Measurements from ENCODE around the gene PHF1.

Gene PHF1

DNA sequence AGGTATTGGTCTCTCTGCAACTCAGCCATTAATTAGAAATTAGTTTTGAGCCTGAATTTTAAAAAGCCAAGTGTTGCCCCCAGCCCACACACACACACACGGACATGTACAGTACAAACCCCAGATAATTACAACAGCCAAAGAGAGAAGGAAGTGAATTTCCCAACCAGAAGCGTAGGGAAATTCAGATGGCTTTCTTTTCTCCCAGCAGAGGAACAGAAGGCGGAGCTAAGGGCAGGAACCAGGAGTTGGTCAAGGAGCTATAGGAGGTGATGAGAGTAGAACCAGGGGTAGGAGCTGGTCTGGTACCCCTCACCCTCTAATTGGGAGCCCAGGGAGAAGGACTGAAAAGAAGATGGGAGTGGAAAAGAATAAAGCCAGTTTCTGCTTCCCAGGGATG lies 39.6 kb downstream of the PHF1 start:
- Histone ChIP-seq H3K9ac (ENCODE audit: low read length) (no peak overlapping the region), H2AK5ac (ENCODE audit: low read length) (no peak overlapping the region), H3K18ac (ENCODE audit: low read length) (no peak overlapping the region), H3K4me1 (ENCODE audit: control insufficient read depth, low read depth, low read length) (peaks cover 3% of the 10 kb centered on the region), H2BK15ac (replicated peaks; ENCODE audit: low read depth) (no peak overlapping the region), H4K5ac (ENCODE audit: low read length) (no peak overlapping the region), H2BK120ac (ENCODE audit: low read depth, low read length) (no peak overlapping the region), H3K36me3 (ENCODE audit: control insufficient read depth, insufficient read depth, low read length) (peaks cover 8% of the 10 kb centered on the region), H3K4ac (ENCODE audit: low read depth, low read length) (no peak overlapping the region), H3K79me1 (ENCODE audit: low read length) (peaks cover 8% of the 10 kb centered on the region), H3K4me3 (ENCODE audit: low read length) (no peak overlapping the region), H3K4me2 (ENCODE audit: low read length) (no peak overlapping the region), H3K23ac (ENCODE audit: low read length) (no peak overlapping the region), H3K56ac (ENCODE audit: low read length) (no peak overlapping the region), H2BK5ac (ENCODE audit: low read length) (no peak overlapping the region), H3K27me3 (ENCODE audit: insufficient read depth, low read length, poor library complexity) (no peaks in the 10 kb centered on the region), H3K27ac (ENCODE audit: low read depth, low read length) (no peak overlapping the region), H4K8ac (ENCODE audit: low read depth, low read length) (no peak overlapping the region), H3K79me2 (ENCODE audit: control insufficient read depth, insufficient read depth, low read length) (peaks cover 7% of the 10 kb centered on the region)
- WGBS (ENCODE audit: extremely low coverage, insufficient coverage, low lambda C conversion rate) = no CpG with 5 or more reads among the region's 3 CpGs
- DNase-seq = no peak

DNA sequence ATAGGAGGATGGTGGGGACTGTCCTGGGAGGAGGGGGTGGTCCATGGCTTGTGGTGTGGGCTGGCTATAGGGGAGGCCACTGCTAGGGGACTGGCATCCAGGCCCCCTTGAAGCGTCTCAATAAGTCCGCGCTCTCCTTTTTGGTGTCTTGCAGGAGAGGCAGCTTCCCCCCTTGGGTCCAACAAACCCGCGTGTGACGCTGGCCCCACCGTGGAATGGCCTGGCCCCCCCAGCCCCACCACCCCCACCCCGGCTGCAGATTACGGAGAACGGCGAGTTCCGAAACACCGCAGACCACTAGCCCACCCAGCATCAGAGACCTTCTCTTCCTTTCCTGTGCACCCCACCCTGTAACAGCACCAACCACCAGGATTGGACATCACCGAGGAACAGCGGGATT lies 40.8 kb downstream of the PHF1 start:
- Histone ChIP-seq H3K36me3 (ENCODE audit: control insufficient read depth, insufficient read depth, low read length) (peaks cover 13% of the 10 kb centered on the region), H3K9ac (ENCODE audit: low read length) (no peak overlapping the region), H3K4me1 (ENCODE audit: control insufficient read depth, low read depth, low read length) (peaks cover 3% of the 10 kb centered on the region), H3K27ac (ENCODE audit: low read depth, low read length) (no peak overlapping the region), H3K79me2 (ENCODE audit: control insufficient read depth, insufficient read depth, low read length) (peaks cover 8% of the 10 kb centered on the region), H2BK5ac (ENCODE audit: low read length) (no peak overlapping the region), H3K56ac (ENCODE audit: low read length) (no peak overlapping the region), H3K4ac (ENCODE audit: low read depth, low read length) (no peak overlapping the region), H4K5ac (ENCODE audit: low read length) (no peak overlapping the region), H3K27me3 (ENCODE audit: insufficient read depth, low read length, poor library complexity) (no peaks in the 10 kb centered on the region), H4K8ac (ENCODE audit: low read depth, low read length) (no peak overlapping the region), H3K4me3 (ENCODE audit: low read length) (no peak overlapping the region), H2BK15ac (replicated peaks; ENCODE audit: low read depth) (no peak overlapping the region), H3K4me2 (ENCODE audit: low read length) (no peak overlapping the region), H3K23ac (ENCODE audit: low read length) (no peak overlapping the region), H3K18ac (ENCODE audit: low read length) (no peak overlapping the region), H2BK120ac (ENCODE audit: low read depth, low read length) (no peak overlapping the region), H2AK5ac (ENCODE audit: low read length) (no peak overlapping the region), H3K79me1 (ENCODE audit: low read length) (peaks cover 19% of the 10 kb centered on the region)
- DNase-seq = no peak
- WGBS (ENCODE audit: extremely low coverage, insufficient coverage, low lambda C conversion rate) = no CpG with 5 or more reads among the region's 15 CpGs

DNA sequence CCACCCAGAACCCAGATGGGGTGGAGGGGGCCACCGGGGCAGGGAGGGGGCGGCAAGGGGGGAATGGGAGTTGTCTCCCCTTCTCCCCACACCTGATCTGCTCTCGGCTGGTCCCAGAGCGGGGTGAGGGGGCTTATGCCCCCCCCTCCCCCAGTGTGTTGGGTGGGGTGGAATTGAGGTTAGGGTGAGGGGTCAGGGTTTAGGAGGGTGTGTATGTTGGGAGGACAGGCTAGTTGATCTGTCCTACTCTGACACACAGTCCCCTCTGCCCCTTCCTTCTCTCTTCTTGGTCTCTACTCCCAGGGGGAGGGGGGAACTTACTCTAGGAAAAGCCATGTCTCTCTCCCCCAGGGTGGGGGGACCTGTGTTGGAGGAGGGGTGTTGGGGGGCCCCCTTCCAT lies 41.7 kb downstream of the PHF1 start:
- Histone ChIP-seq H4K5ac (ENCODE audit: low read length) (no peak overlapping the region), H3K4me3 (ENCODE audit: low read length) (no peak overlapping the region), H2BK5ac (ENCODE audit: low read length) (no peak overlapping the region), H3K4ac (ENCODE audit: low read depth, low read length) (no peak overlapping the region), H3K79me2 (ENCODE audit: control insufficient read depth, insufficient read depth, low read length) (peaks cover 8% of the 10 kb centered on the region), H3K79me1 (ENCODE audit: low read length) (peaks cover 19% of the 10 kb centered on the region), H4K8ac (ENCODE audit: low read depth, low read length) (no peak overlapping the region), H3K9ac (ENCODE audit: low read length) (no peak overlapping the region), H3K27me3 (ENCODE audit: insufficient read depth, low read length, poor library complexity) (no peaks in the 10 kb centered on the region), H2BK120ac (ENCODE audit: low read depth, low read length) (no peak overlapping the region), H3K56ac (ENCODE audit: low read length) (no peak overlapping the region), H2AK5ac (ENCODE audit: low read length) (no peak overlapping the region), H3K4me2 (ENCODE audit: low read length) (no peak overlapping the region), H3K36me3 (ENCODE audit: control insufficient read depth, insufficient read depth, low read length) (peaks cover 11% of the 10 kb centered on the region), H3K23ac (ENCODE audit: low read length) (no peak overlapping the region), H3K27ac (ENCODE audit: low read depth, low read length) (no peak overlapping the region), H3K18ac (ENCODE audit: low read length) (no peak overlapping the region), H2BK15ac (replicated peaks; ENCODE audit: low read depth) (no peak overlapping the region), H3K4me1 (ENCODE audit: control insufficient read depth, low read depth, low read length) (peaks cover 3% of the 10 kb centered on the region)
- DNase-seq = no peak
- WGBS (ENCODE audit: extremely low coverage, insufficient coverage, low lambda C conversion rate) = no CpG with 5 or more reads among the region's 4 CpGs

DNA sequence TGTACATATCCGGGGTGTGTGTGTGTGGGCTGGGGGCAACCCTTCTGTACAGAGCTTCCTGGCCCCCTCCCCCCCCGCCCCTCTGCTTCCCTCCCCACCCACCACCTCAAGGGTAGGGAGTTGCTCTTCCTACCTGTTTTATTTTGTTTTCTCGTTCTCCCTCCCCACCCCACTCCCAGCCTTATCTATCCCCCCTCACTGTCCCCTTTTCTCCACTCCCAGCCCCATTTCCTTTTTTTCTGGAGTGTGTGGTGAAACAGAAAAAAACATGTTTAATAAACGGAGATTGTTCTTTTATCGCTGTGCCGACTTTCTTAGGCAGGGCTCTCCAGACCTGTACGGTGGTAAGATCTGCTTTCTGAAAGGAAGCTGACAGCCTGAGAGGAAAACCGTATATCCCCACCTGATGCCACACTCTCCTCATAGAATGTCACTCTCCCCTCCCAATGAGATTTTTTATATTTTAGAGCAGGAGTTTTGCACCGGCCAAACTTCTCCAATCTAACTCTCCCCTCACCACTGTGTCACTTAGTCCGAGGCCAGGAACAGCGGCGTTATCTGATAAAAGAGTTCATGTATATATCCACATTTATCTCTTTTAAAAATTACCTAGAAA lies 42.7 kb downstream of the PHF1 start:
- no peak overlapping the region for H2BK5ac ChIP-seq (ENCODE audit: low read length)
- H3K27ac ChIP-seq (ENCODE audit: low read depth, low read length) = no peak overlapping the region
- H3K4ac ChIP-seq (ENCODE audit: low read depth, low read length) = no peak overlapping the region
- H3K23ac ChIP-seq (ENCODE audit: low read length) = no peak overlapping the region
- peak overlapping the region; percentile 73 for H3K56ac ChIP-seq (ENCODE audit: low read length)
- no peaks in the 10 kb centered on the region for H3K27me3 ChIP-seq (ENCODE audit: insufficient read depth, low read length, poor library complexity)
- no peak overlapping the region for H2BK120ac ChIP-seq (ENCODE audit: low read depth, low read length)
- no peak for DNase-seq
- no peak overlapping the region for H2BK15ac ChIP-seq (replicated peaks; ENCODE audit: low read depth)
- peak overlapping the region; percentile 77 for H3K4me2 ChIP-seq (ENCODE audit: low read length)
- peaks cover 8% of the 10 kb centered on the region for H3K79me2 ChIP-seq (ENCODE audit: control insufficient read depth, insufficient read depth, low read length)
- H4K8ac ChIP-seq (ENCODE audit: low read depth, low read length) = no peak overlapping the region
- H3K4me1 ChIP-seq (ENCODE audit: control insufficient read depth, low read depth, low read length) = peaks cover 3% of the 10 kb centered on the region
- no peak overlapping the region for H2AK5ac ChIP-seq (ENCODE audit: low read length)
- H3K36me3 ChIP-seq (ENCODE audit: control insufficient read depth, insufficient read depth, low read length) = peaks cover 4% of the 10 kb centered on the region
- peaks cover 17% of the 10 kb centered on the region for H3K79me1 ChIP-seq (ENCODE audit: low read length)
- WGBS (ENCODE audit: extremely low coverage, insufficient coverage, low lambda C conversion rate) = no CpG with 5 or more reads among the region's 12 CpGs
- no peak overlapping the region for H4K5ac ChIP-seq (ENCODE audit: low read length)
- H3K18ac ChIP-seq (ENCODE audit: low read length) = no peak overlapping the region
- peak overlapping the region; percentile 90 for H3K9ac ChIP-seq (ENCODE audit: low read length)
- H3K4me3 ChIP-seq (ENCODE audit: low read length) = peak overlapping the region; percentile 66

DNA sequence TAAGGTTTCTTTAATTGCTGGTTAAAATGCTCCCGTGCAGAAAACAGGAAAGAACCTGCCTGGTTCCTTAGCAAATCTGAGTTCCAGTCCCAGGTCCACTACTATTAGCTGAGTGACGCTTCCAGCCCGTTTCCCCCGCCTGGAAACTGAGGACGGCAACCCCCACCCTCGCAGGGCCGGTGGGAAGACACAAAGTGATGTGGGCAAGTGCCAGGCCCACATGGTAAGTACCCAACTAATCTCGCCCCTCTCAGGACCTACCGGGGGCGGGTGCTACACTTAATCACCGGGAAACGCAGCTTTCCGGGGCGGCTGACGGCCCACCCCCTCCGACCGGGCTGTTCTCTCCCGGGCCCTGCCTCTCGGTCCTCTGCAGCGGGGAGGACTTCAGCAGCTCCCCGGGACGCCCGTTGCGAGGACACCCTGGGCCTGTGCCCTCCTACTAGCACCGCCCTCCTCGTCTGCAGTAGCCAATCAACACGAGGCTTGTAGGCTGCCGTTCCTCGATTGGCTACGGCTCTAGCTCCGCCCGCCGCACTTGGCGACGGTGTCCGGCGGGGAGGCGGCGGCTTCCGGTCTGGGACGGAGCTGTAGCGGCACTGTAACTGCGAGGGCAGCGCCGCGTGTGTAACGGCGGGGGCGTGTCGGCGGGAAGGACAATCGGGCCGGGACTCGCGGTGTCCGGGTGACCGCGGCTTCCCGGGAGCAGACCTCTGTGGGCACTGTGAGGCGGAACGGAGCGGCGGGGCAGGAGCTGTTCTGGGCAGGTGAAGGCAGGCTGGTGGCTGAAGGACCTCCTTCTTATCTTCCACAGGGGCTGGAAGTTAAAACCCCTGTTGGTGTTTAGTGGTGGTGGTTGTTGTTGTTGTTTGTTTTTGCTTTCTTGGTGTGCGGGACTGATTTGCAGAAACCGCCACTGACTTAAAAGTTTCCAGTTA lies 43.5 kb downstream of the PHF1 start, which contains the start of gene ZBTB9:
TSS of gene ZBTB9 (plus strand) at position 568 of the 938 bp plus-strand sequence. CDS start 525 bp downstream, outside the sequence.
- Histone ChIP-seq H3K36me3 (ENCODE audit: control insufficient read depth, insufficient read depth, low read length) (peaks cover 4% of the 10 kb centered on the region), H3K4me3 (ENCODE audit: low read length) (peak within 1 kb of the TSS; percentile 90), H3K4ac (ENCODE audit: low read depth, low read length) (peak within 1 kb of the TSS; percentile 44), H3K79me1 (ENCODE audit: low read length) (peaks cover 17% of the 10 kb centered on the region), H3K56ac (ENCODE audit: low read length) (peak within 1 kb of the TSS; percentile 92), H2AK5ac (ENCODE audit: low read length) (peak within 1 kb of the TSS; percentile 2), H3K27me3 (ENCODE audit: insufficient read depth, low read length, poor library complexity) (no peaks in the 10 kb centered on the region), H3K4me2 (ENCODE audit: low read length) (peak within 1 kb of the TSS; percentile 77), H3K23ac (ENCODE audit: low read length) (peak within 1 kb of the TSS; percentile 66), H2BK120ac (ENCODE audit: low read depth, low read length) (no peak within 1 kb of the TSS), H2BK15ac (replicated peaks; ENCODE audit: low read depth) (no peak within 1 kb of the TSS), H3K18ac (ENCODE audit: low read length) (peak within 1 kb of the TSS; percentile 45), H3K9ac (ENCODE audit: low read length) (peak within 1 kb of the TSS; percentile 90), H4K8ac (ENCODE audit: low read depth, low read length) (no peak within 1 kb of the TSS), H4K5ac (ENCODE audit: low read length) (no peak within 1 kb of the TSS), H3K27ac (ENCODE audit: low read depth, low read length) (no peak within 1 kb of the TSS), H3K4me1 (ENCODE audit: control insufficient read depth, low read depth, low read length) (peaks cover 3% of the 10 kb centered on the region), H2BK5ac (ENCODE audit: low read length) (no peak within 1 kb of the TSS), H3K79me2 (ENCODE audit: control insufficient read depth, insufficient read depth, low read length) (peaks cover 8% of the 10 kb centered on the region)
- no CpG with 5 or more reads among the region's 65 CpGs for WGBS (ENCODE audit: extremely low coverage, insufficient coverage, low lambda C conversion rate)
- peak; percentile 97 for DNase-seq
